ENCODE results near the gene CROCC2. TPM values are rescaled to one million over a fixed set of nuclear protein-coding genes. Genes with fewer than 3 reads are reported as not detected.

CROCC2 gene
- total RNA-seq, 4 donors from 2014 or later: 0.10 TPM; not detected in 3

DNA sequence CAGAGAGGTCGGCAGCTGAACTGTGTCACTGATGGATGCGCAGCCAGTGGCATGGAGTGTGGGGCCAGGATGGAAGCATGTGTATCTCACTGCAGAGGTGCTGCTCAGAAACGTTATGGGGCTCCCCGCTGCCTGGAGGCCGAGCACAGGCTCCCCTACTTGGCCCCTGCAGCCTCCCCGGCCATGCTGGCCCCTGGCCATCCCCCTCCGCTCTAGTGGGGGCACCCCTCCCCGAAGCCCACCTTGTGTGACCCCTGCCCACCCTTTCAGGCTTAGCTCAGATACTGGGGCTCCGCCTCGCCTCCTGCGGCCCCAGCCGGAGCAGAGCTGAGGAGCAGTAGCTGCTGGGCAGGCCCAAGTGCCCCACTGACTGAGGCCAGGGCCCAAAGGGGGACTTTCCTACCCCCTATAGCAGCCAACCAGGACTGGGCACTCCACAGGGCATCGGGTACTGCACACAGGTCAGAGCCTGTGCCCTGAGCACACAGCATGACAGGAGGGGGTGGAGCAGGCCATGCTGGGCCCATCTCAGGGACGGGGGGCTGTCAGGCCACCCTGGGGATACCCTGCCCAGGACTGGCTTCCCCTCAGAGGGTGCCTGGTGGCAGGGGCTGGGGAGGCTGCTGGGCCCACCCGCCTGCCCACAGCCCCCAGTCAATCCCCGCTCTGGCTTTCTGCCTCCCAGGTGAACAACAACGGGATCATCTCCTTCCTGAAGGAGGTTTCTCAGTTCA lies 123.6 kb downstream of the CROCC2 start:
- no peak for TF ChIP-seq POLR2A (IDR thresholded peaks at IDR 0.05)
- TF ChIP-seq, protein P1, sequence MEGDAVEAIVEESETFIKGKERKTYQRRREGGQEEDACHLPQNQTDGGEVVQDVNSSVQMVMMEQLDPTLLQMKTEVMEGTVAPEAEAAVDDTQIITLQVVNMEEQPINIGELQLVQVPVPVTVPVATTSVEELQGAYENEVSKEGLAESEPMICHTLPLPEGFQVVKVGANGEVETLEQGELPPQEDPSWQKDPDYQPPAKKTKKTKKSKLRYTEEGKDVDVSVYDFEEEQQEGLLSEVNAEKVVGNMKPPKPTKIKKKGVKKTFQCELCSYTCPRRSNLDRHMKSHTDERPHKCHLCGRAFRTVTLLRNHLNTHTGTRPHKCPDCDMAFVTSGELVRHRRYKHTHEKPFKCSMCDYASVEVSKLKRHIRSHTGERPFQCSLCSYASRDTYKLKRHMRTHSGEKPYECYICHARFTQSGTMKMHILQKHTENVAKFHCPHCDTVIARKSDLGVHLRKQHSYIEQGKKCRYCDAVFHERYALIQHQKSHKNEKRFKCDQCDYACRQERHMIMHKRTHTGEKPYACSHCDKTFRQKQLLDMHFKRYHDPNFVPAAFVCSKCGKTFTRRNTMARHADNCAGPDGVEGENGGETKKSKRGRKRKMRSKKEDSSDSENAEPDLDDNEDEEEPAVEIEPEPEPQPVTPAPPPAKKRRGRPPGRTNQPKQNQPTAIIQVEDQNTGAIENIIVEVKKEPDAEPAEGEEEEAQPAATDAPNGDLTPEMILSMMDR (IDR thresholded peaks at IDR 0.05): no peak
- 90 to 92% methylated on average over 13 to 16 of the region's 17 CpGs for WGBS, 2 donors
- intact Hi-C loops (cut with DNase I; ENCODE audit: low total_unique reads): no loop called here
- peak; percentile 8 to 78 for DNase-seq (ENCODE audit: low spot score in 2 of 2)
- no peak overlapping the region for H3K4me3 ChIP-seq (ENCODE audit: low read depth, poor library complexity, severe bottlenecking)

DNA sequence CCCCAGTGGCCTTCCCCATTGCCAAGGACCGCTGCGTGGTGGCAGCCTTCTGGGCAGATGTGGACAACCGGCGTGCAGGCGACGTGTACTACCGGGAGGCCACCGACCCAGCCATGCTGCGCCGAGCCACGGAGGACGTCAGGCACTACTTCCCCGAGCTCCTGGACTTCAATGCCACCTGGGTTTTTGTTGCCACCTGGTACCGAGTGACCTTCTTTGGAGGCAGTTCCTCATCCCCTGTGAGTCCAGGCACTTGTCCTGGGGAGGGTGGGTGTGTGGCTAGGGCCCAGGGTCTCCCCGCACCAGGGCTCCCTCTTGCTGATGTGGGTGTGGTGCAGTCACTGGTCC lies 124.2 kb downstream of the CROCC2 start:
- TF ChIP-seq POLR2A (IDR thresholded peaks at IDR 0.05): no peak
- TF ChIP-seq, protein P1 (IDR thresholded peaks at IDR 0.05): no peak
- WGBS, 2 donors: 93 to 98% methylated on average over 13 to 15 of the region's 15 CpGs
- DNase-seq (ENCODE audit: low spot score in 2 of 2): peak; percentile 6 to 69
- no peak overlapping the region for H3K4me3 ChIP-seq (ENCODE audit: low read depth, poor library complexity, severe bottlenecking)
- intact Hi-C loops (cut with DNase I; ENCODE audit: low total_unique reads): no loop called here

DNA sequence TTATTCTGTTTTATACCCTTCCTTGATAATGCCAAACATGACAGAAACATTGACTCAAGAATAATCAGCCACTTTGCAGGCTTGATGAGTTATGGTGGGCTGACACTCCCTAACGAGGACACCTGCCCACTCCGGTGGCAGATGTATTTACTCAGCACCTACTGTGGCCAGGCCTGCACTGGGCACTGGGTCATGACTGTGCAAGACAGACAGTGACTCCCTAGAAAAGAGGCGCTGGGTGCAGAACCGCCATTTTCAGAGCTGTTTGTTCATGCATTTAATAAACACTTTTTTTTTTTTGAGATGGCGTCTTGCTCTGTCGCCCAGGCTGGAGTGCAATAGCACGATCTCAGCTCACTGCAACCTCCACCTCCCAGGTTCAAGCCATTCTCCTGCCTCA lies 124.7 kb downstream of the CROCC2 start:
- WGBS, 2 donors: 91 to 95% methylated on average over 7 of the region's 7 CpGs
- DNase-seq (ENCODE audit: low spot score in 2 of 2): peak in 1 of 2 donors; percentile 58
- no peak overlapping the region for H3K4me3 ChIP-seq (ENCODE audit: low read depth, poor library complexity, severe bottlenecking)
- no peak for TF ChIP-seq POLR2A (IDR thresholded peaks at IDR 0.05)
- TF ChIP-seq, protein P1 (IDR thresholded peaks at IDR 0.05): no peak
- intact Hi-C loops (cut with DNase I; ENCODE audit: low total_unique reads): no loop called here

DNA sequence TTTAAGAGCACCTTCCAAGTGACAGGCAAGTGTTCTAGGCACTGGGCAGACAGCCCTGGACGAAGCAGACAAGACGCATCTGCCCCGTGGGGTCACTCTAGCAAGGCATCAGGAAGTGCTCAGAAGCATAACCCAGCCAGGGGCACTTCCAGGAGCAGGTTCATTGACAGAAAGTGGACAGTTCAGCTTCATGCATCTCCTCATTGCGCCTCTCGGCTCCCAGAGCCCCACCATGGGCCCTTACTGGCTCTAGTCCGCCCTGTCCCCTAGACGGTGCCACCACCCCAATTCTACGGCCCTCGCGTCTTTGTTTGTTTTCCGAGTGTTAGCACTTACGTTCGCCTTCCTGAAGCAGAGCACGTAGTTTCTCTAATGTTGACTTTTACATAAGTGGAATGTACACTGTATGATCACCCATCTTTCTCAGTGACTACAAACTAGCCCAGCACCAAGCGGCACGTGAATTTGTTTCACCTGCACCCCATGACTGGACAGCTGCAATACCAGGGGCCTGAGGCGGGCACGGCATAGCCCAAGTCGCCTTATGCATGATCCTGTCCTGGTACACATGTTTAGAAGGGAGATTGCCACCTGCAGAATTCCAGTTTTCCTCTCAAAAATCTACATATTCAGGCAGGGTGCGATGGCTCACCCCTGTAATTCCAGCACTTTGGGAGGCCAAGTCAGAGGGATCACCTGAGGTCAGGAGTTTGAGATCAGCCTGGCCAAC lies 125.5 kb downstream of the CROCC2 start:
- H3K4me3 ChIP-seq (ENCODE audit: low read depth, poor library complexity, severe bottlenecking): no peak overlapping the region
- peak; percentile 10 to 54 for DNase-seq (ENCODE audit: low spot score in 2 of 2)
- TF ChIP-seq, protein P1 (IDR thresholded peaks at IDR 0.05): no peak
- TF ChIP-seq POLR2A (IDR thresholded peaks at IDR 0.05): no peak
- intact Hi-C loops (cut with DNase I; ENCODE audit: low total_unique reads): no loop called here
- 88 to 94% methylated on average over 20 of the region's 20 CpGs for WGBS, 2 donors

DNA sequence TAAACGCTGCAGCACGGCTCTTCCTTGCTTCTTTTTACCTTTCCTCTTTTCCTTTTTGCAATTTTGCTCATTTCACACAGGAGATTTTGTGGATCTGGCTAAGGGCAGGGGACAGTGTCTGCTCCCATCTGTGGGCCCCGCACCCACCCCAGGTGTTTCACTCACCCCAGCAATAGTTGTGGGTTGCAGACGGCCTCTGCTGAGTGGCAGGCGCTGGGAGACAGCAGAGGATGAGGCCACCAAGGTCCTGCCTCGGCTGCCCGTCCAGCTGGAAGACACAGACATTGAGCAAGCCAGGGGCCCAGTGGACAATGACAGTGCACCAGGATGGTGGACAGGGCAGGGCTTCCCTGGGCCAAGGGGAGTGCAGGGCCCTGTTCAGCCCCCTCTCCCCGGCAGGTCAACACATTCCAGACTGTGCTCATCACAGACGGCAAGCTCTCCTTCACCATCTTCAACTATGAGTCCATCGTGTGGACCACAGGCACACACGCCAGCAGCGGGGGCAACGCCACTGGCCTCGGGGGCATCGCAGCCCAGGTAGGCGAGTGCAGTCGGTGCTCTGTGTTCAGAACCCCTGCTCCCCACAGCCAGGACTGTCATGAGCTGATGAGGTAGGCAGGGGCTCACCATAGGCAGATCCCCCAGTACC lies 127.3 kb downstream of the CROCC2 start:
- TF ChIP-seq, protein P1 (IDR thresholded peaks at IDR 0.05): no peak
- no peak for TF ChIP-seq POLR2A (IDR thresholded peaks at IDR 0.05)
- peak in 1 of 2 donors; percentile 13 for DNase-seq (ENCODE audit: low spot score in 2 of 2)
- intact Hi-C loops (cut with DNase I; ENCODE audit: low total_unique reads): no loop called here
- 87 to 93% methylated on average over 10 to 17 of the region's 17 CpGs for WGBS, 2 donors
- H3K4me3 ChIP-seq (ENCODE audit: low read depth, poor library complexity, severe bottlenecking): no peak overlapping the region

Measured in lower leg skin (tissue), 4 donors.